Spinal cord (tissue), 10 donors: ENCODE measurements around the gene VDR. TPM values are rescaled to one million over a fixed set of nuclear protein-coding genes. Genes with fewer than 3 reads are reported as not detected.
A peak's percentile ranks its signal among the peaks of the same experiment; 100 is the strongest.
"Not testable (repeated sequence)": the region's sequence is repeated elsewhere in the genome, so short reads cannot be mapped to it uniquely, and the experiment has no call there.

Source experiments
- DNase-seq, 6 donors: peaks; one replicate each; pipeline versions ENCODE4 v3.0.0 to v3.0.0-alpha.2; 2013 to 2015; ENCODE audit warnings: low spot score in 6 of 6, low read depth in 4 of 6
- H3K27ac ChIP-seq: one replicate; pipeline ENCODE4 v1.5.1; 2013; ENCODE audit warnings: low read depth, low read length, control low read depth
- H3K27me3 ChIP-seq: one replicate; pipeline ENCODE4 v1.6.1; 2013; ENCODE audit warnings: low read length; ENCODE audit not compliant: control insufficient read depth, insufficient read depth
- H3K36me3 ChIP-seq: one replicate; pipeline ENCODE4 v1.6.1; 2013; ENCODE audit warnings: low read length; ENCODE audit not compliant: control insufficient read depth, insufficient read depth
- H3K4me1 ChIP-seq: one replicate; pipeline ENCODE4 v1.6.1; 2013; ENCODE audit warnings: low read length; ENCODE audit not compliant: control insufficient read depth, insufficient read depth
- H3K4me3 ChIP-seq: one replicate; pipeline ENCODE4 v1.5.1; 2013; ENCODE audit warnings: low read depth, low read length, control low read depth
- H3K9me3 ChIP-seq: one replicate; pipeline ENCODE4 v1.6.1; 2013; ENCODE audit warnings: low read length; ENCODE audit not compliant: control insufficient read depth, insufficient read depth
- WGBS: methylation state at CpG from one replicate; pipeline ENCODE4 v1.1.5; 2013; ENCODE audit warnings: missing lambda C conversion rate; ENCODE audit not compliant: insufficient coverage; 5-methylcytosine and 5-hydroxymethylcytosine counted together
- polyA plus RNA-seq, 2 donors: library from polyadenylated mRNA; unstranded; fragments of 120-200 nt; gene quantifications; one replicate each; pipeline ENCODE4 v1.2.1, GENCODE V29; 2013; ENCODE audit not compliant: insufficient read length in 2 of 2
- total RNA-seq, 2 donors: library from RNA; depleted of rRNA in 1 of 2; stranded (reverse); fragments of 120-200 nt in 1 of 2; fragments of >200 nt in 1 of 2; gene quantifications; one replicate each; pipeline versions ENCODE4 v1.2.3 to v1.2.4, GENCODE V29; 2013 to 2014
- donor health status: healthy.

Gene VDR
- total and polyA plus RNA-seq, 4 donors: 0.17 to 0.50 (median 0.39) TPM

GRCh38 chr12:47844264-47845019 is 60.4 kb downstream of the VDR start:
- DNase-seq: no peak
- 82% methylated on average over 24 of the region's 28 CpGs for WGBS
- Histone ChIP-seq H3K4me3 (no peak overlapping the region), H3K4me1 (no peaks in the 10 kb centered on the region), H3K27ac (no peak overlapping the region), H3K36me3 (no peaks in the 10 kb centered on the region), H3K9me3 (no peaks in the 10 kb centered on the region), H3K27me3 (no peaks in the 10 kb centered on the region)

GRCh38 chr12:47843226-47843980 is 61.4 kb downstream of the VDR start:
- H3K9me3 ChIP-seq: no peaks in the 10 kb centered on the region
- H3K4me3 ChIP-seq: no peak overlapping the region
- WGBS: 75% methylated on average over 18 of the region's 25 CpGs
- H3K27ac ChIP-seq: no peak overlapping the region
- DNase-seq: no peak
- no peaks in the 10 kb centered on the region for H3K27me3 ChIP-seq
- H3K36me3 ChIP-seq: no peaks in the 10 kb centered on the region
- H3K4me1 ChIP-seq: no peaks in the 10 kb centered on the region

GRCh38 chr12:47842543-47842942 is 62.3 kb downstream of the VDR start:
- not testable (repeated sequence) for H3K9me3 ChIP-seq, H3K27ac ChIP-seq, H3K36me3 ChIP-seq, DNase-seq, H3K4me1 ChIP-seq, H3K27me3 ChIP-seq, H3K4me3 ChIP-seq
- WGBS: 92% methylated on average over 2 of the region's 12 CpGs

GRCh38 chr12:47841910-47842309 is 62.9 kb downstream of the VDR start:
- no peaks in the 10 kb centered on the region for H3K9me3 ChIP-seq
- no peak overlapping the region for H3K27ac ChIP-seq
- H3K36me3 ChIP-seq: no peaks in the 10 kb centered on the region
- DNase-seq: no peak
- no peaks in the 10 kb centered on the region for H3K4me1 ChIP-seq
- no peaks in the 10 kb centered on the region for H3K27me3 ChIP-seq
- H3K4me3 ChIP-seq: no peak overlapping the region
- WGBS: 42% methylated on average over 1 of the region's 4 CpGs

DNA sequence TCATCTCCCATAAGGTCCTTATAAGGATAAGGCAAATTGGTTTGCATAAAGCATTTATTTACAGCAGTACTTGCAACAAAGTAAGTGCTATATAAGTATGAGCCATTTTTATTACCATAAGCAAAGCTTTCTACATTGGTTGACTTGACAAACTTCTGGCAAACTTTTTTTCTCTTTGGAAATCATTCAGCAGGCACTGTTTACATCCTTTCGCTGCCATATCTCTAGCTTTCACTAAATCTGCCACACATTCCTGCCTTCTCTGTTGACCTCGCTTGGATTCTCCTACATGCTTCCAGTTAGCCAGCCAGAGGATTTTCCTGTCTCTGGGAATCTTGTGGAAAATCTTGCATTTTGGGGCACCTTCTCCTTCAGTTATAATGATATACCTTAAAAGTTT is 63.3 kb downstream of the VDR start:
- Histone ChIP-seq H3K27me3 (no peaks in the 10 kb centered on the region), H3K4me1 (no peaks in the 10 kb centered on the region), H3K9me3 (no peaks in the 10 kb centered on the region), H3K36me3 (no peaks in the 10 kb centered on the region), H3K27ac (no peak overlapping the region), H3K4me3 (no peak overlapping the region)
- DNase-seq: no peak
- WGBS: 90% methylated on average over 1 of the region's 2 CpGs

GRCh38 chr12:47840571-47840970 is 64.2 kb downstream of the VDR start:
- no peaks in the 10 kb centered on the region for H3K9me3 ChIP-seq
- H3K27ac ChIP-seq: no peak overlapping the region
- 100% methylated on average over 1 of the region's 1 CpG for WGBS
- no peak for DNase-seq
- H3K27me3 ChIP-seq: no peaks in the 10 kb centered on the region
- no peaks in the 10 kb centered on the region for H3K4me1 ChIP-seq
- no peaks in the 10 kb centered on the region for H3K36me3 ChIP-seq
- H3K4me3 ChIP-seq: no peak overlapping the region

DNA sequence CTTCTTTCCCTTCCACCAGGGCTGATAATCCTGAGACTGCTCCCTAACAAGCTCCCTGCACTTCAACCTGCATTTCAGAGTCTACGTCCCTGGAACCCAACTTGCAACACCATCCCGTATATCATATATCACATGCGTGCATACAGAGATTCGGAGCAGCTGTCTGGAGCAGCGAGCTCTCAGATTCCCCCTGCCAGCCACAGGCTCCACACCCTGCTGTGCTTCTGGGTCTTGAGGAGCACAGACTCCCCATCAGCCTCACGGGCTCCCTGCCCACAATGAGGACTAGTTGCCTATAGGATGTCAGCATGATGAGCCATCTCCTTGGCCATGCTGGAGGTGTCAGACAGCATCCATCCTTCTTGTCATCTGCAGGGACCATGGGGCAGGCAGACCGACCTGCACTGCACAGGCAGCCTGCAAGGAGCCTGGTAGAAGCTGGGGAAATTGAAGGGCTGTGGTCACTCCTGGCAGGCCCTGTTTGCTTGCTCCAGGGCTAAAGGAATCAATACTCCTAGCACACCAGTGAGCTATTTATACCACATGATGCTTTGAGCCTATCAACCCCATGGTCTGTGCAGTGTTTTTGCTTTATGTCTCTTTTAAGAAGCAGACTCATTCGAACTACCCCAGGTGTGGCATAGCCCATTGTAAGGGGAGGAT is 65.4 kb downstream of the VDR start:
- Histone ChIP-seq H3K9me3 (no peaks in the 10 kb centered on the region), H3K4me1 (peaks cover 3% of the 10 kb centered on the region), H3K4me3 (no peak overlapping the region), H3K36me3 (no peaks in the 10 kb centered on the region), H3K27me3 (no peaks in the 10 kb centered on the region), H3K27ac (no peak overlapping the region)
- WGBS: 71% methylated on average over 7 of the region's 8 CpGs
- no peak for DNase-seq

DNA sequence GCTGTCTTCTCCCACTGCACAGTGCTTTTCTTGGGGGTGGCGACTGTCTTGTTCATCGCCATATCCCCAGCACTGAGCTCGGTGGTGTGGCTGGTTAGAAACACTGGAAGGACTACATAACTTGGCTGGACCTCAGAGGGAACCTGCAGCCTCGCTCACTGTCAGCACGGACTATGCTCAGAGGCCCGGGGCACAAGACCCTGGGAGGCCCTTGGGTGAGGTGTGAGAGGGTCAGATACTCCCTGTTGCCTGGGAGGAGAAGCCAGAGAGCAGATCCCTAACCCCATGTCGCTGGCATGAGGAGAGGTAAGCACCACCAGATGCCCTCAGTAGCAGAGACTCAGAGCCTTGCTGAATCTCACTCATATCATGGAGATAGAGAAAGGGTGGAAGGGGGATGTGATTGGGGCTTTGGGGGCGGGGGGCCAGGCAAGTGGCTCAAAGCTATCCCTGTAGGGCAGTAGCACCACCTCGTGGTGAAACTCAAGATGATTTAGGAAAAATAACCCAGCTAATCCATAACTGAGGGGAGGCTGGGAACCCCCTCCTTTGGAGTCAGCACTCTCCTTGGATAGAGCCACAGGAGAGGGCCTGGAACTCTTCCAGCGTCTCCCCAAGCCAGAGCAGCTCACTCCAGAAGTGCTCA is 66.4 kb downstream of the VDR start:
- Histone ChIP-seq H3K4me3 (no peak overlapping the region), H3K27me3 (no peaks in the 10 kb centered on the region), H3K36me3 (no peaks in the 10 kb centered on the region), H3K27ac (no peak overlapping the region), H3K9me3 (no peaks in the 10 kb centered on the region), H3K4me1 (peaks cover 3% of the 10 kb centered on the region)
- peak in 1 of 6 donors; percentile 19 for DNase-seq
- WGBS: 54% methylated on average over 7 of the region's 10 CpGs
